GM04503 (cell line): Measurements from ENCODE around the gene SHISAL1.

Source experiments
- DNase-seq: peaks from one replicate; pipeline ENCODE4 v3.0.0-alpha.2; 2012; ENCODE audit warnings: low read depth

Gene SHISAL1

DNA sequence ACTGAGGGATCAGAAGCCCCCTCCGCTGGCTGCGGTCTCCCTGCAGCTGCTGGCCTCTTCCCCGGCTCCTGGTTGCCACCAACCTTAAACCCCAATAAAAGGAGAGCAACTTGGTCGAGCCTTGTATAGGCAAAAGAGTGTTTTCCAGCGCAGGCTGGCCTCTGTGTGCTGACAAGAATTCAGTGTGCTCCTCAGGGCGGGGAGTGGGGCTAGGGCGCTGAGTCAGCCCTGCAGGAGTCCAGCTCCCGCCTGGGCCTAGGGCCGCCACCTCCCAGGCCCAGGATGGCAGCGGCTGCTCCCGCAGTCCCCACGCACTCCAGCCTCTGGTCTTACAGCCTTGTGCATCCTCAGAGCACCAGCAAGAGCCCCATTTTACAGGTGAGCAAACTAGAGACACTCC is at the start of gene SHISAL1:
TSS of gene SHISAL1 (minus strand) at position 186 of the 400 bp plus-strand sequence. CDS start 12,006 bp downstream, outside the sequence.
- DNase-seq = no peak

DNA sequence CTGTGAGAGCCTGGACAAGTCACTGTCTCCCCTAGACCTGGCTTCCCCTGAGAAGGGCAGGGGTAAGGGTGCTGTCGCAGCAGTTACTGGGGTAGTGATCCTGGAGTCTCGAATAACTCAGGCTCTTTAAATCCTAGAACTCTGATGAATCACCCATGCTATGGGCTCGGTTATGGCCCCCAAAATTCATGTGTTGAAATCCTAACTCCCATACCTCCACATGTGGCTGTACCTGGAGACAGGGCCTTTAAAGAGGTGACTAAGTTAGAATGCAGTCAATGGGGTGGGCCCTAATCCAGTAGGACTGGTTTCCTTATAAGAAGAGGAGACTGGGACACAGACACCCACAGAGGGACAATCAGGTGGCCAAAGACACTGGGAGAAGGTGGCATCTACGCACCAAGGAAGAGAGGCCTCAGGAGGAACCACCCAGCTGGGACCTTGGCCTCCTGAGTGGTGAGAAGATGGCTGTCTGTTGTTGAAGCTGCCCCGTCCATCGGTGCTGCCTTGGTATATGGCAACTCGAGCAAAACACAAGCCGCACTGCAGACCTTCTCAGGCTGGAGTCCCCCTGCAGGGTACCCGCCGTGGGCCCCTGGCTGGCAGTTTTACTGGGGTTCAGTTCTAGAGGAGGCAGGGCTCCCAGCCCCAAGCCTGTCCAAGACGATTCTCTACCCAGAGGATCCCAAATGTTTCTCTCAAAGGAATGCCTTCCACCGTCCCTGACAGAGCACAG is 48.8 kb upstream of the SHISAL1 start:
- no peak for DNase-seq

DNA sequence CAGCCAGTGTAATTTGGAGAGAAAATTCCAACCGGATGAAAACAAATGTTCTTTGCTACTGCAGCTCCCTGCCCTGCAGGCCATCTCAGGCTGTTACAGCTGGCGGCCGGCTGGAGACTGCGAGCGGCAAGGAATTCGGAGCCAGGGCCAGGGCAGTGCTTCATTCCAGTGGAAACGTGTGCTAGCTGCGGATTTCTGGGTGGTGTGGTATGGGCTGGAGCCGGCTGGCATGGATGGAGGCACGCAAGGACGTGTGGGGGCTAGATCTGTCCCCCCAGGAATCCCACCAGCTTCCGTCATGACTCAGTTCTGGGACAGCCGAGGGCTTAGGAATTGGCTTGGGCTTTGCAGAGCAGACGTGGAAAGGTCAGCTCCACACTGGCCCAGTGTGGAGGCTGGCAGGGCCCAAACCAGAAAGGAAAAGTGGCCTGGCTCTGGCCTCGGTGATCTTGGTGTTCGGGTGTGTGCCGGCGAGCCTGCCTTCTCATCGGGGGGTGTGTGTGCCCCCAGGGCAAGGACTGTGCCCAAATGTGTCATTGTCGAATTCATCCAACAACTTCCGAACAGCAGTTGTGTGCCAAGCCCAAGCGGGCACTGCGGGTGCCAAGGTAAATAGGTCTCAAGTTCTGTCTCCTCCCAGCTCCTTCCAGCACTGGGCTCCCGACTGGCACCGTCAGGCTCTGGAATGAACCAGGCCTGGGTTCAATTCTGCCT is 48.1 kb upstream of the SHISAL1 start:
- DNase-seq = peak; percentile 80

DNA sequence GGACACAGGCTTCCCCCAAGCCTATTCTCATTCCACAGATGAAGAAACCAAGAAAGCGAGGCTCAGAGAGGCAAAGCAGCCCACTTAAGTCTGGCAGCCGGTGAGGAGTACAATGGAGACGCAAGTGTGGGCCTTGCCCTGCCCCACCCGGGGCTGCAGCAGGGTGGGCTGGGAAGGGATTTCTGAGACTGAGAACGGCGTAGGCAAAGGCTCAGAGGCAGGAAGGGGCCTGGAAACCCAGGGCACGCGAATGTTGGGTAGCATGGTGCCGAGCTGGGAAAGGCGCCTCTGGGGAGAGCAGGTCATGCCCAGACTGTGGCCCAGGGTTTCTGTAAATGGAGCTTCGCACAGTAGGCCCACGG is 47.5 kb upstream of the SHISAL1 start:
- DNase-seq = no peak

DNA sequence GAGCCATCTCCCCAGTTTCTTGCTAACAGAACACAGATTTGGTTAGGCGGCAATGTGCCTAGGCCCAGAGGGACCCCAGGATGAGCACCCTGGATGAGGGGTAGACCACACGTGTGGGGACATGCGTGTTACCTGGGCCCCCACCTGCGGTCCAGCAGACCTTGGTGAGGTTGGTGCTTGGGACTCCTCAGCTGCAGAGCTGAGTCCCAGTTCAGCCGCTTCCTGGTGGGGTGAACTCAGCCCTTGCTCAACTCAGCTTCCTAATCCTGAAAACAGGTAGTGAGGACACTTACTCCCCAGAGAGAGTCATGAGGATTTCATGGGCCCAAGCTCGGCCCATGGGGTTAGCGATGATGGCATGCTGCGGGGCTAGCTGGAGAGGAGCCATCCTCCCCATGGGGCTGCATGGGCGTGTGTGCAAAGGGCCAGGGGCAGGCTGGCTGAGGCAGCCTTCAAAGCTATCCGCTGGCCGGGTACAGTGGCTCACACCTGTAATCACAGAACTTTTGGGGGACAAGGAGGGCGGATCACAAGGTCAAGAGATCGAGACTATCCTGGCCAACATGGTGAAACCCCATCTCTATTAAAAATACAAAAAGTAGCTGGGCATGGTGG is 46.9 kb upstream of the SHISAL1 start:
- DNase-seq = no peak

DNA sequence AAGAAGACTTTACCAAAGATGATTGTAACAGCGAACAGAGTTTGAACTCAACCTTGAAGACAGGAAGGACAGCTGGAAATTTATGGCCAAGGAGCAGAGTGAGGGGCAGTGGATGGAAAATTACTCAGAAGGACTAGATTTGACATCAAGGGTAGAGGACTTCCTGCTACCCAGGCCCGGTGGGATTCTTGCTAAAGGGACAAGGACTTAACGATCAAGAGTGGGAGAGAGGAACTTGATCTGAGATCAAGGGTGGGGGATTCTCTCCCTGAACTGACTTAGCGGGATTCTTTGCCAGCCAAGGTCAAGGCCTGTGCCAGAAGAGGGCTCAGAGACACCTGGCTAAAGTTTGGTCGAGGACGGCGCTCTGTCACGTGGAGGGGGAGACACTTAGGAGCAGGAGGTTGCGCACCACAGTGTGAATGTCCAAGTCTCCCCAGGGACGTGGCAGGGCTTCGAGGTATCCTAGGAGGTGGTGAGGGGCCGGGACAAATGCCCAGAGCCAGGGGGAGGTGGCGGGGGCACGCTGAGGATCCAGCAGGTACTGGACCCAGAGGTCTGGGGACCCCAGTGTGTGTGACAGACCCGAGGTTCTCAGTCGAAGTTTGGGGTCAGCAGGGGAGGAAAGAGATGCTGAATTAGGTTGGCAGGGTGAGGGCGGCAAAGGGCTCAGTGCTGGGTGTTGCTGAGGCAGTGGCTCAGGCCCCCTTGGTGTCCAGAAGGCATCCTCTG is 46.1 kb upstream of the SHISAL1 start:
- no peak for DNase-seq

DNA sequence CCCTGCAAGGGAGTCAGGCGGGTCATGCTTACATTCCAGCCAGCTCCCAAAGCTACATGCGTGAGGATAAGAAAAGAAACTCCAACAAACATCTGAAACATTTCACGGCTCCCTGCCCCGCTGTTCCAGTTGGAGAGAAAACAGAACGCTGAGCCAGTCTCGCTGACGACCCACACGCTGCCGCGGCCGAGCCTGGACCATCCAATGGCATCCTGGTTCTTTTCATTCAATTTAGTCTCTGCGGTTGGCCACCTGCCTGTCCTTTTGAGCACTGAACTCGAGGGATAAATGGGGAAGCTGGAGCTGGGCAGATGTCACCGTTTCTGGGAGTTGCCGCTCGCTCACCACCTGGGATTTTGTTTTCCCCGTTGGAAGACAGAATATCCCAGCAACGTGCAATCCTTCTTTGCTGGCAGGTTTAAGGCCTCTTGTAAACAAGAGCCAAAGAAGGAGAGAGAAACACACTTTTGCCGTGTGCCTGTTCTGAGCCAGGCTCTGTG is 45.3 kb upstream of the SHISAL1 start:
- no peak for DNase-seq

DNA sequence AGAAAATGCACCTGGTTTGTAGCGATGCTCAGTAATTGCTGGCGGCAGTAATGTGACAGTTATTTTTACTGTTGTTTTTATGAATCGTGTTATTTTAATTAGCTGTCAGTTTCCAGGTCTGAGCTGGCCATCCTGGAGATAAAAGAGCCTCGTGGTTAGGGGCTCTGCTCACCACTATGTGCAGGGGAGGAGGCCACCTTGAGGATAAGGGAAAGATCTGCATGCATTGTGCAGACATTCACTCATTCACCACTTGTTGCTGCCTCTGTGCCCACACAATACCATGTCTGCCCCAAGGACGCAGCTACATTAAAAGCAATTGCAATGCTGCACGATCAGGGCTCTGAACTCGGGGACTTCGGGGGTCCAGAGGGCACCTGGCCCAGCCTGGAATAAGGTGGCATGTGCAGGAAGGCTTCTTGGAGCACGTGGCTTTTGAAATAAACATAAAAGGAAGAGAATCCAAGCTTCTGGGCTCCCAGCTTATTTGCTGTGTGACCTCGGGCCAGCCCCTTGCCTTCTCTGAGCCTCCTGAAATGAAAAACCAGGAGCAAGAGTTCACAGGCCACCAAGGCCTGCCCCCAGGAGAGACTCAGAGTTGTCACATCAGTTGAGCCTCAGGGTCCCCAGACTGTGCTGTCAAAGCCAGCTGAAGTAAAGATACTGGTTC is 44.7 kb upstream of the SHISAL1 start:
- DNase-seq = no peak

DNA sequence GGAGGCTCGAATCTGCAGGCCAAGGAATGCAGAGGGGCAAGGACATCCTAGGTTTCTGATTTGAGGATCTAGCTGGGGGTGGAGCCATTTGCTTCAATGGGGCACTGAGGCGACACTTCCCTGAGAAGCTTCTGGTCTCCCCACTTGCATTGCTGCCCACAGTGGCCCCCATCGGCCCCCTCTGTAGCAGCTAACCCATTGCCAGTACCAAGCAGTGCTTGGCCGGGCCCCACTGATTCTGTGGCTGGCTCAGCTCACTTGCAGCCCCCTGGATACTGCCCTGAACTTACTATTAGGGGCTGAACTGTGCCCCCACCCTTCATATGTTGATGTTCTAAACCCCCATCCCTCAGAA is 42.9 kb upstream of the SHISAL1 start:
- no peak for DNase-seq

DNA sequence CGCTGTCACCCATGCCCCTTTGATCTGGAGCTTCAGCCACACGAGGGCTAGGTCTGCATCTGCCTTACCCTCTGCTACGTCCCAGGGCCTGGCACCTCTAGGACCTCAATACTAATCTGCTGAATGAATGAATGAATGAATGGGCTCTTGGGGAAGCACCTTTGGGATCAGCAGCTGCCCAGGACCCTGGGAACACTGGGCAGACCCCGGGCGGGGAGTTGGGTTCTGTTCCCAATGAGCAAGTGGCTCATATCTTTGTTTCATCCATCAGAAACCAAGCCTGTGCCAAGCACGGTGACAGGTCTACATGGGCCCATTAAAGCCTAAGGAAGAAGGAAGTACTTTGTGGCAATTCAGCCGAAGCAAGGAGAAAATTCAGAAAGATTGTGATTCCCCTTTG is 41.5 kb upstream of the SHISAL1 start:
- DNase-seq = no peak

DNA sequence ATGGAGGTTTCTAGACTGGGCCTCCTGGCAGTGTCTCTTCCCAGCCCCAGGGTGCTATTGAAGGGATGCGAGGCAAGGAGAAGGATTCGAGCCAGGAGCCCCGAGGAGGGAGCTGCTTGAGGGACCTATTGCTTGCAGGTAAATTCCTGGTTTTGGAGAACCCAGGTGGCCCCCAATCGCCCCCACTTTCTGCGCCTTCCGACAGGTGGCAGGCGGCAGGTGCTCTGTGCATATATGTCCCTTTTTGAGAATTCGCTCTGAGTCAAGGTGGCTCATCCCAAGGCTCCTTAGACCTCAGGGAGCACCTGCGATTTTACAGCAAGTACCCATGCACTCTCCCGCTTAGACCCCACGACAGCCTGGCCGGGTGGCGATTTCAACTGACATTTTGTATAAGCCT is 40.3 kb upstream of the SHISAL1 start:
- no peak for DNase-seq

DNA sequence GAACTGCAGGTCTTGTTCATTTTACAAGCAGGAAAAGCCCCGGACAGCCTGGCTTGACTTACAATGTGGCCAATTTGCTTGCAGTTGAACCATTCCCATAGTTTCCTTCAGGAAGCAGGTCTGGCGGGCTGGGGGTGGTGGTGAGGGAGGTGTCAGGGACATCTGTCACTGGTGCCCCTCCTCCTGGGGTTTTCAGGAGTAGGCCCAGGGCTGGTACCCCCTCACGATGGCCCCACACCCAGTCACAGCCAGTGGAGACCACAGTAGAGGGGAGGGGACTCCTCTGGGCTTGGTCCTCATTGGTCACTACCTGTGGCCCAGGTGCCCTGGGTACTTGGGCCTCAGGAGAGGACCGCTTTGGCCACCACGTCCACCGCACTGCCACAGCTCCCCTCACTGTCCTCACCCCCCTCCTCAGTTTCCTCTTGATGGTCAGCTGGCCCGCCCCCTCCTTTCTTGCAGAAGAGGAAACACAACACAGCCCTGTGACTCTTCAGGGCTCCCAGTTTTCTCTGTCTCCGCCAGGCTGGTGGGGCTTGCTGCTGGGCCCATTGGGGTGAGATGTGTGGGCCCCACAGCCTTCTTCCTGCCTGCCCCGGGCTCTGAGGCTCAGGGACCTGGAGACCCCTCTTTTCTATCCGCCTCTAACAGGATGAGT is 39.8 kb upstream of the SHISAL1 start:
- no peak for DNase-seq

DNA sequence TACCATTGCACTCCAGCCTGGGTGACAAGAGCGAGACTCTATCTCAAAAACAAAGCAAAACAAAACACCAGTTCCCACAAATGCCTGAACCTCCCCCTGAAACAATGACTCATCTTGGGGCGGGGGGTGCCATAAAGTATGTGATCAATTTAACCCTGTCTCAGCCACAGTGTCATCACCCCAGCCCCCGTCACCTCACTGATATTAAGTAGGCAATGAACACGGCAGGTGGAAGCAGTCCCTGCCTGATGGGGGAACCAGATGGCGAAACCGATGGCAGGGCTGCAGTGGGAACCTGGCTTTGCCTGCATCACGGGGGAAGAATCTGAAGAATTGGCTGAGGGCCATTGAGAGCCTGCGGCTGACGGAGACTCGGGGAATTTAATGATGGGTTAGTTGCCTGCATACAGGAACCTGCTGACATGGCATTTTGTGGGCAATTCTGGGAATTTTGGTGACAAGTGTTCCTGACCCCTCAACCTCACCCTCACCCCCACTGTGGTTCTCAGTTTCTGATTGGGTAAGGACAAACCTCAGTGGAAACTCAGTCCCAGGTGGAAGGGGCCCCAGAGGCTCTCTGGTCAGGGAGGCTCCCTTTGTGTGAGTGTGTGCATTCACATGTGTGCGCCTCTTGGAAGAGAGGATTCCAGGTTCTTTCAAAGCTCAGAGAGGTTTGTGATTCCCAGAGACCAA is 39.1 kb upstream of the SHISAL1 start:
- DNase-seq = peak; percentile 72

DNA sequence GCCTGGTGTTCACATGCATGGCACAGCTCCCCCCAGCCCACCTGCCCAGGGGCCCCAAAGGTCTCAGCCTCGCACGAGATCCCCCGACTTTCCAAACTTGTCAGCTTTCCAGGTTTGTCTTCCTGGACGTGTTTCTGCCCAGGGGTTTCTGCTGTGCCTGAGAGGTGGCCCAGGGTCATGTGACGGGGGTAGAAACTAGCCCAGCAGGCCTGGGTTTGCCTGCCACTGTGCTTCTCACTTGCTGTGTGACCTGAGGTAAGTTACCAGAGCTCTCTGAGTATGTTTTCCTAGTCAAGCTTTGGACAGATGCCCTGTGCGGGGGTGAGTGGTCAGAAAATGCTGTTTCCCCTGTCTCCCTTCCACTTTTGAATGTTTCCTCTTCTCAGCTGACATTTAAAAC is 38.3 kb upstream of the SHISAL1 start:
- no peak for DNase-seq

DNA sequence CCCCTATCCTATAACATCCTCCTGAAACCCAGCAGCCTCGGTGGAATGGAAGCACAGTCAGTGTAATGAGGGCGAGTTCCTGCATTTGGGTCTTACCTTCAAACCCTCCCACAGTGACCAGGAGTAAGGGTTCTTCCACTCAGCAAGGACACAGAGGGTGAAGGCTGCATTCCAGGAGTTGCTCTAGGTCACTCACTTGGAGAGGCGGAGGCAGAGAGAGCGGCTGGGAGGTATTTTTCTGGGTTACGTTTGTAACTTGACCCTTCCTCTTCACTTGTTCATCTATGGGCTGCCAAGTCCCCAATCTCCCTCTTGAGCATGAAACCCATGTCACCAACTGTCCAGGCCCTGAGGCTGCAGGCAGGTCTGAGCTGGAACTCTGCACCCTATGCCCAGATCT is 36.8 kb upstream of the SHISAL1 start:
- DNase-seq = no peak

DNA sequence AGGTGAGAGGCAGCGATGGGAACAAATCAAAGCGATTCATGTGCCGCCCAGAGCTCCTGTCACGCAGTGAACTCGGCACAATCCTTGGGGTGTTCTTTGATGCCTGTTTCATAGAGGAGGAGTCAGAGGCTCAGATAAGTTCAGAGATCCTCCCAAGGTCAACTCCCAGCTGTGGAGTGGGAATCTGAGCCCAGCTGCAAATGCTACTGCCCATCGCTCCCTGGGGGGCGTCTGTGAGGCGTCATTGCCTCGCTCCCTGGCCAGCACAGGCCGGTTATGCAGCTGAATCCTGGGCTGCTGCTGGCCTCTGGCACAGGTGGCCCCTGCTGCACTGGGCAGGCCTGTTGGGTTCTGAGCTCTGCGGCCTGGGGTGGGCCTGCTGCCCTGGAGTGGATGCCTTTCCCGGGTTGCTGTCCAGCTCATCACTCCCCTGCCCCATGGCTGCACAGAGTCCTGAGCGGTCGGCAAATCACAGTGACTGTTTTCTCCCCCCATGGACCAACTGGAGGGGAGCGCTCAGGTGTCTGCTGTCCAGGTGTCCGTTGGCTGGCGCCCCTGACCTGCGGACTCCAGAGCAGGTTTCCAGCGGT is 36.3 kb upstream of the SHISAL1 start:
- no peak for DNase-seq

DNA sequence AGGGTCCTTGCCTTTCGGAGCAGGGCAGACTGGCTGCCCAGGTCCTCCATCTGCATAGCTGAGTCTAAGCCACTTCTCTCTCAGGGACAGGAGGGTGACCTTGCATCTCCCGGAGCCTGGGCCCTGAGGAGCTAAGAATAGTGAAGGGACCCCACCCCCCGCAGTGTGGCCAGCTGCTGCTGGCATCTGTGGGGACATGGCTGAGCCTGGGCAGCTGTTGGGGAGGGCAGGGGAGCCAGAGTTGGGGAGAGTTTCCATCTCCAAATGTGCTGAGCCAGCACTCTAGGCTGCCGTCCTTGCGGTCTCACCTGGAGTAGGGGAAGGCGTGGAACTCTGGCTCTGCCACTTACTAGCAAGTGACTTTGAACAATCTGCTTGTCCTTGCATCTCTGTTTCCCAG is 34.8 kb upstream of the SHISAL1 start:
- DNase-seq = no peak

DNA sequence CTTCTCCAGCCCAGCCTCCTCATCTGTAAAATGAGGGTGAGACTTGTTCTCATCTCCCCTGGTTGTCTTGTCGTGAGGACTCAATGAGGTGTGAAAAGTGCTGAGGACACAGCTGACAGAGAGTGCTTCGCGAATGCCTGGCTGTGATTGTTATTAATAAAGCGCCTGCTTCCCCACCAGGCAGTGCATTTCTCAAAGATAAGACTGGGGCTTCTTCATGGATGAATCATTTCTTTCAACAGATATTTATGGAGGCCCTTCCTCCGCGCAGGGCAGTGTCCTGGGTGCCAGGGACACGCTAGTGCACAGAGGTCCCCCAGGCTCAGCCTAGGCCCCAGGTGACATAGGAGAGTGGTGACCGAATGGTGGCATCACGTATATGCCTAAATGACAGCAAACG is 34.3 kb upstream of the SHISAL1 start:
- no peak for DNase-seq

DNA sequence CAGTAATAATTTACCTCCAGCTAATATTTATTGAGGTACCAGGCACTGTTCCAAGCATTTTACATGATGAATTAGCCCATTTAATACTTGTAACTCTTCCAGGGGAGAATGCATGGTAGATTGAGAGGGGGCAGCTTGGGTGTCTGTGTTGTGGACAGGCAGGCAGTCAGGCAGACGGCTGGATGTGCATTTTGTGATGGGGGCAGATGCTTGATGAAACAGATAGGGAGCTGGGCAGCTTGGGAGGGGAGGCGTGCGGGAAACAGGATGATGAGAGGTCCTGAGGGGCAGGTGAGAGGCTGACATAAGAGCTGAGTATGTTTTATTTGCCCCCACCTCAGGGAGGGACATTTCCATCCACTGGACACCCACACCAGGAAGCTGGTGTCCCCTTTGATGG is 33.1 kb upstream of the SHISAL1 start:
- no peak for DNase-seq

DNA sequence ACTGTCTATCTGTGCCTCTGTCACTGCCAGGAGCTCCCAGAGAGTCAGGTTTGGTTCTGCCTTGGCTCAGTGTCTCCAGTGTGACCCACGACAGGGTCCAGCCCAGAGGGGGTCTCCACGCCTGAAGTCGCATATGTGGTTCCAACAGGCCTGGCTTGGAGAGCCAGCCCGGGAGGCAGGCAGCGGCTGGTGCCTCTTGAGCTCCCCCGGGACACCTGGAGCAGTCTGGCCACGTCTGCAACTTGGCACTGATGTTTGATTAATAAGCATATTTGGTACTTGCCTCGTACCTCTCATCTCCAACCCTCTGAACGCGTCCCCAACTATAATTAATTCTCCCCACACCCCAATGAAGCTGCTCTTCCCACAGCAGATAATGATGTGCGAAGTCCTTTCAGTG is 31.7 kb upstream of the SHISAL1 start:
- no peak for DNase-seq
